Coronary artery (tissue), 2 donors: ENCODE data around the gene B3GAT2.

ENCODE experiments used
- DNase-seq: peaks from one replicate; pipeline ENCODE4 v3.0.0-alpha.2; 2017; ENCODE audit warnings: low spot score
- H3K27ac ChIP-seq, 2 donors: fragments of 200-600 bp; sonication (generic); one replicate each; pipeline ENCODE4 v1.5.1; 2016 to 2019
- H3K4me3 ChIP-seq: fragments of 200-600 bp; sonication (generic); 2 replicates; pipeline ENCODE4 v1.5.1; 2016; ENCODE audit warnings: mild to moderate bottlenecking, moderate library complexity
- CTCF ChIP-seq: fragments of 200-600 bp; sonication (generic); IDR thresholded peaks from one replicate; pipeline ENCODE4 v1.5.1; 2019; ENCODE audit warnings: antibody characterized with exemption

B3GAT2 gene

GRCh38 chr6:70838907-70839285 lies 118.0 kb downstream of the B3GAT2 start:
- no peak overlapping the region for H3K4me3 ChIP-seq
- DNase-seq, result no peak
- no peak overlapping the region for H3K27ac ChIP-seq
- TF ChIP-seq CTCF, result no peak

GRCh38 chr6:70834520-70834919 lies 122.3 kb downstream of the B3GAT2 start:
- Histone ChIP-seq H3K27ac (no peak overlapping the region), H3K4me3 (no peak overlapping the region)
- no peak for TF ChIP-seq CTCF
- DNase-seq, result no peak

- Histone ChIP-seq H3K27ac (no peak overlapping the region), H3K4me3 (no peak overlapping the region)
- no peak for DNase-seq
- no peak for TF ChIP-seq CTCF
Measured at GRCh38 chr6:70831427-70831826, 125.4 kb downstream of the B3GAT2 start.

- DNase-seq, result no peak
- TF ChIP-seq CTCF, result no peak
- no peak overlapping the region for H3K27ac ChIP-seq
- H3K4me3 ChIP-seq, result no peak overlapping the region
Measured at GRCh38 chr6:70823651-70824050, 133.2 kb downstream of the B3GAT2 start.

GRCh38 chr6:70821751-70822150 lies 135.1 kb downstream of the B3GAT2 start:
- Histone ChIP-seq H3K27ac (no peak overlapping the region), H3K4me3 (no peak overlapping the region)
- no peak for DNase-seq
- TF ChIP-seq CTCF, result no peak

GRCh38 chr6:70820778-70821177 lies 136.1 kb downstream of the B3GAT2 start:
- no peak for DNase-seq
- Histone ChIP-seq H3K4me3 (no peak overlapping the region), H3K27ac (no peak overlapping the region)
- TF ChIP-seq CTCF, result no peak

- no peak for DNase-seq
- no peak overlapping the region for H3K27ac ChIP-seq
- no peak for TF ChIP-seq CTCF
- no peak overlapping the region for H3K4me3 ChIP-seq
Measured at GRCh38 chr6:70819646-70820045, 137.2 kb downstream of the B3GAT2 start.
